GM19240 (cell line): ENCODE measurements around the gene TSPAN5.
"Not testable (repeated sequence)": the region's sequence is repeated elsewhere in the genome, so short reads cannot be mapped to it uniquely, and the experiment has no call there.

Source experiments
- DNase-seq: peaks from one replicate; pipeline ENCODE4 v3.0.0; 2011; ENCODE audit warnings: low spot score; ENCODE audit not compliant: insufficient read length

TSPAN5 gene

DNA sequence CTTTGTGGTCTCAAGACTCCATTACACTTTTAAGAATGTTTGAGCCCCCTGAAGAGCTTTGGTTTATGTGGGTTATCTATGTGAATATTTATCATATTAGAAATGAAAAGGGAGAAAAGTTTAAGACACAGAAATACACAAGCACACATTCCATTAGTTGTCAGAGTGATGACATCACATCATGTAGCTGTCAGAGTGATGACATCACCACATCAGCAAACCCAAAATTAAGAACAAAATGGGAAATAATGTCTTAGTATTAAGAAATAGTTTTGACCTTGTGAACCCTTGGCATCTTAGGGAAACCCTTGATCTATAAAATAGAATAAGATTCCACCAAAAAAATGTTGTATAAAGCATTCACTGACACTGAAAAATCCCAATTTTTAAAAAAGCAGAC lies 195.9 kb downstream of the TSPAN5 start:
- DNase-seq = no peak

DNA sequence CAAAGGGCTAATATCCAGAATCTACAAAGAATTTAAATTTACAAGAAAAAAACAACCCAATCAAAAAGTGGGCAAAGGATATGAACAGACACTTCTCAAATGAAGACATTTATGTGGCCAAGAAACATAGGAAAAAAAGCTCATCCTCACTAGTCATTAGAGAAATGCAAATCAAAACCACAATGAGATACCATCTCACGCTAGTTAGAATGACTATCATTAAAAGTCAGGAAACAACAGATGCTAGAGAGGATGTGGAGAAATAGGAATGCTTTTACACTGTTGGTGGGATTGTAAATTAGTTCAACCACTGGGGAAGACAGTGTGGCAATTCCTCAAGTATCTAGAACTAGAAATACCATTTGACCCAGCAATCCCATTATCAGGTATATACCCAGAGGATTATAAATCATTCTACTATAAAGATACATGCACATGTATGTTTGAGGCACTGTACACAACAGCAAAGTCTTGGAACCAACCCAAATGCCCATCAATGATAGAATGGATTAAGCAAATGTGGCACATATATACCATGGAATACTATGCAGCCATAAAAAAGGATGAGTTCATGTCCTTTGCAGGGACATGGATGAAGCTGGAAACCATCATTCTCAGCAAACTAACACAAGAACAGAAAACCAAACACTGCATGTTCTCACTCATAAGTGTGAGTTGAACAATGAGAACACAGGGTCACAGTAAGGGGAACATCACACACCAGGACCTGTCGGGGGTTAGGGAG lies 197.1 kb downstream of the TSPAN5 start:
- DNase-seq = not testable (repeated sequence)

DNA sequence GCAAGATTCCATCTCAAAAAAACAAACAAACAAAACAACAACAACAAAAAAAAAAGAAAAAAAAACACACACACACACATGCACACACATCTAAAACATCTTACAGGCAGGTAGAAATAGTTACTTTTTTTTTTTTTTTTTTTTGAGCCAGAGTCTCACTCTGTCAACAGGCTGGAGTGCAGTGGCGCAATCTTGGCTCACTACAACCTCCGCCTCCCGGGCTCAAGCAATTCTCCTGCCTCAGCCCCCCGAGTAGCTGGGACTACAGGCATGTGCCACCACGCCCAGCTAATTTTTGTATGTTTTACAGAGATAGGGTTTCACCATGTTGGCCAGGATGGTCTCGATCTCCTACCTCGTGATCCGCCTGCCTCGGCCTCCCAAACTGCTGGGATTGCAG lies 201.0 kb downstream of the TSPAN5 start:
- DNase-seq = not testable (repeated sequence)

DNA sequence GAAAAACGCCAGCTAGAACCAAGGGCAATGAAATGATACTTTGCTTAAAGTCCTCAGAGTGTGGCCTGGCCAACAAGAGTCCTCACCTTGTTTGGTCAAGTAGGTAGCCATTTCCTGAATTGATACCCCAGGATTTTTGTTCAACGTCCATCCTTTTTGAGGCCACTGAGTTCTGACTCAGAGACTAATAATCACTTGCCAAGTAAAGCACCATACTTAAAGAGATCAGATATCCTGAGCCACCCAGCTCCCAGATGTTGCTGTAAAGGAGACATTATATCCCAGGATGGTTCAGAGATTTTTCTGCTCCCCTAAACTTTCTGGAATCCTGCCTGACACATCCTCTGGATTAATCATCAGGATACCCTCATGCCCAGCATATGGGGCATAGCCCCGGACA lies 206.3 kb downstream of the TSPAN5 start:
- no peak for DNase-seq

DNA sequence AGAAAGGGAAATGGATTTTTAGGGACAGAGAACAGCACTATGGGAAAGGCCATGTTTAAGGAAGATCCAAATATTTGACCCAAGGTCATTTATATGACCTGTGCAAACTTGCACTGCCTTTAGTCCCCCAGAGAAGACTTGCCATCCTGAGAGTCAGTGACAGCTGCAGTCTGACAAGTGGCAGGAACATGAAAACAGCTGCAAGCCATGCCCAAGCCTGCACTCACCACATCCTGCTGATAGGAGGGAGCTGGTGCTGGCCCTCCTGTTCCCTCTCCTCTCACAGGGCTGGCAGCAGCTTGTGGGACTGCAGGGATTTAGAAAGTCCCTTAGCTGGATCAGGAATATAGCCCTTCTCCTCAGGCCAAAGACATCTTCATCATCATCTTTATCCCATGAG lies 209.5 kb downstream of the TSPAN5 start:
- no peak for DNase-seq

DNA sequence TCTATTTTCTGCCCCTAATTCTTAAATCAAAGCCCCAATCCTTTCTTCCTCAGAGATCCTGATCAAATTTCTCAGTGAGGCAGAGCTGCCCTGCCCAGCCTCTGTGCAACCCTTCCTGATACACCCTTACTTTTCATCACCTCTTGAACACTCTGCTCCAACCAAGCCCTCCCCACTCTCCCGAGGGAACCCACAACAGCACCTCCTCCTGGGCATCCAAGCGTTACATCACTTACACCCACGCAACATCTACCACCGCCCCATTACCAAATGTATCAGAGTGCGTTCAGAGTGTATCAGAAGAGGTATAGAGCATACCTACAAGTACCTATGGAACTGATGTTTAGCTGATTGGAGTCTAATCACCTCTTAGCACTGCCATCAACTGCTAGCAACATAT lies 210.8 kb downstream of the TSPAN5 start:
- no peak for DNase-seq

DNA sequence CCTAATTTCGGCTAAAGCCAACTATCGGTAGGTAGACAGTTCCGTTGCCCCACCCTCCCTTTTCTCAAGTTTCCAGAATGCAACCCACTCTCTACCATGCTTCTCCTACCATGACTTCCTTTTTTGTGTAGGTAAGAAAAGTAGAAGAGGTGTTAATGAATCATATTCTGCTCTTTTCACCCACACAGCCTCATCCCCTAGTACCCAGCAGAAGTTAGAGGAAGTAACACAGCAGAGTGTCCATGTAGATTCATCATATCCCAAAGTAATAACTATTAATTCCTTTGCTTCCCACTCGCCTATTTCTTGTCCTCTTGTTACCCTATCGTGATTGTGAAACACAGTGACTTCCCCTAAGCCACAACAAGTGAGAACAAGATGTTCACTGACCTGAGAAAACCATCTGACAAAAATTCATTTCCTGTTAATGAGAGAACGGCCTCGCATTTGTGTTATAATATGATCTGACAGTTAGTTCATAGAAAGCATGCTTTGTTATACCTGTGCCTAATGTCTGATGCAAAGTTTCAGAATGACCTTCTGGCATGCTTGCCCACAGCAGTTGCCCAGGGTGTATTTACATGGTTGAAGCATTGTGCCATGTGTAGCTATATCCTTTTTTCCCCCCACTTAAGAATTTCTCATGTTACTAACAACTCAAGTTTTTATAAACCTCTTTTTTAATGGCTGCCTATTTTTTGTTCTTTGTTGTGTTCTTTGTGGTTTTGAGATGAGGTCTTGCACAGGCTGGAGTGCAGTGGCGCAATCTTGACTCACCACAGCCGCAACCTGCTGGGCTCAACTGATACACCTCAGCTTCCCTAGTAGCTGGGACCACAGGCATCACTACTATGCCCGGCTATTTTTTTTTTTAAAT lies 211.7 kb downstream of the TSPAN5 start:
- no peak for DNase-seq

DNA sequence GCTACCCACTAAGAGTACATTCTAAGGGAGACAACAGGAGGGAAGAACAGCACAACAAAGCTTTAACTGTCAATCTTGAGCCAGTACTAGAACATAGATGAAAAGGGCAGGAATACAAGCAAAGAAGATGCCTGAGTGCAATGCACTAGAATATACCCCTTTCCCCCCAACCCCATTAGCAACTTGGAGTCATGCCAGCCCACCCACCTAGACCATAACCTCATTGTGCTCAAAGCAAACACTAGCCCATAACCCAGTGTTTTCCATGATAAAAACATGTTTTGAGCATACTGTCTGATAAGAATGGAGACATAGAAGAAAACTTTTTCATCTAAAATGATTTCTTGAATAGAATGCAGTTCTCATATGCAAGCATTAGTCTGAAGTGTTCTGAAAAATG lies 214.0 kb downstream of the TSPAN5 start:
- no peak for DNase-seq

DNA sequence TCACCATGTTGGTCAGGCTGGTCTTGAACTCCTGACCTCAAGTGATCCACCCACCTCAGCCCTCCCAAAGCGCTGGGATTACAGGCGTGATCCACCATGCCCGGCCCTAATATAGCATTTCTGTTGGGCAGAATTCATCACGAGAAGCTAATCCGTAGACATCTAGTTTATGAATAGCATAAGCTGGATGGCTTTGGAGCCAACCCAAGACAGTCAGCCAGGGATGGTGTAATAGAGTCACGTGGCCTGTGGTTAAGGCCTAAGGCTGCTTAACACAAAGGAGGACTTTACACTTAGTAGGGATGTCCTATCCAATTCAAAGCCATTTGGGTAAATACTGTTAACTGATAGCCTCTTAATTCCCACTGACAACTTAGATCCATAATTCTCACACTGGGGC lies 223.6 kb downstream of the TSPAN5 start:
- DNase-seq = no peak

DNA sequence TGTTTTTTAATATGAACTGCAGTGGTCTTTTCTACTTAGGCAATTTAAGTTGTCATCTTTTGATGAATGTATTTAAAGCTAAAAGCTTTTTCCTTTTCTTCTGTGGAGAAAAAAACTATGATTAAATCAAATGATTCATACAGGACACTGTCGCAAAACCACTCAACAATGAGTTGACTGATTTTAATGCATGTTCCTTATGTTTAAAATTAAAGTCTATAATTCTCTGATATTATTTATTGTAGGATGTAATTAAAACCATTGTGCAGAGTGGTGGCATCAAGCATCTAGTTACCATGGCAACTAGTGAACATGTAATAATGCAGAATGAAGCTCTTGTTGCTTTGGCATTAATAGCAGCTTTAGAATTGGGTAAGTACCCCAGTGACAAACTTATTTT lies 224.7 kb downstream of the TSPAN5 start:
- no peak for DNase-seq

DNA sequence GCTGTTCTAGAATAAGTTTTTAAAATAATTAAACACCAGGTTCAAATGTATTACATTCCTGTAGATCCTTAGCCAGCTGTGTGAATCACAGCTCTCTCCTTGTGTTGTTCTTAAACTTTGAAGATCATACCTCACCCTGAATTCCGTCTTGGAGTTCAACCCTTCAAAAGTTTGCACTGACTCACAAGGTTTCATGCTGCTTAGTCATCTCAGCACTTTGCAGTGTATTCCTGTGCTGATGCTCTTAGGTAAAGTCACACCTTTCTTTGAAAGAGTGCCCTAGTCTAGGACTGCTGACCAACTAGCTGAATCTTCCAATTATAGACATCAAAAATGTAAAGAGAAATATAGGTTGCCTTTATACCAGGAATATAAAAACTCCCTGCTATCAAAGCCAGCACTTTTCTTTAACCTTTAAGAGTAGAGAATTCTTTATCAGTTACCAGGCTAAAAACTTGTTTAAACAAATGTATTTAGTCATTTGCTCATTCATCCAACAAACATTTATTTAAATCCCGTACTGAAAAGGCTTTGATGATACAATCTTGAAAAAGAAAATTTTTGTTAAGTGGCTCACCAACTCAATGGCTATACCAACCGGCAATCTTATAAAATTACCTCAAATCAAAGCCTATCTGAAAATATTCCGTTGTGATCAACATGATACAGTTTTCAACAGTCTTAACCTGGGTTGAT lies 227.6 kb downstream of the TSPAN5 start:
- no peak for DNase-seq

DNA sequence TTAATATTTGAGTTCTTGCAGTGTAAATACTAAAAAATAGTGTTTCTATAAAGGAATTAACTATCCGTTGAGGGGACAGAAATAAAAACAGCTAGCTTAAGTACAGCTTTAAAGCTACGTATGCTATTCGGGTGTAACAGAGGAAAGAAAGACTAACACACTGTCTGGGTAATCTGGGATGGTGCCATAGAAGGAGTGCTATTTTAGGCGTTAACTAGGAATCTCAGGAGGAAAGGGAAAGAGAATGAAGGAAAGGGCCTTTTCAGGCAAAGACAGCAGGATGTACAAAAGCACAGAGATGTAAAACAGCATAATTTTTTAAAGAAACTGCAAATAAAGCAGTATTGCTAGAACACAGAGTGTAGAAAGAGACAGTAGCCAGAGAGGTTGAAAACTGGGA lies 235.4 kb downstream of the TSPAN5 start:
- no peak for DNase-seq

DNA sequence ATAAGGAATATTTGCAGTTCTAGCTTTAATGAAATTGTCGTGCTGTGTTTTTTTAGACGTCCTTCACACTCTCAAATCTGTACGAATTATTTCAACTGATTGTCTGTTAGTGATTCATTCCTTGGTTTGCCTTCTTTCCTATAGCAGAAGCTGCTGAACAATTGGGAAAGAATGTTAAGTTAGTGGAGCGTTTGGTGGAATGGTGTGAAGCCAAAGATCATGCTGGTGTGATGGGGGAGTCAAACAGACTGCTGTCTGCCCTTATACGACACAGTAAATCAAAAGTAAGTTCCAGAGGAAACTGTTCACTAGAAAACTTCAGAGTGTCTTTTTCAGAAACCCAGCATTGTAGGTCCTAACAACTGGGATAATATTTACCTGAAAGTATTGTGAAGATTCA lies 237.3 kb downstream of the TSPAN5 start:
- DNase-seq = no peak
